Measurements from ENCODE around the gene KRT9.
"Not testable (repeated sequence)": the region's sequence is repeated elsewhere in the genome, so short reads cannot be mapped to it uniquely, and the experiment has no call there.

Gene KRT9

DNA sequence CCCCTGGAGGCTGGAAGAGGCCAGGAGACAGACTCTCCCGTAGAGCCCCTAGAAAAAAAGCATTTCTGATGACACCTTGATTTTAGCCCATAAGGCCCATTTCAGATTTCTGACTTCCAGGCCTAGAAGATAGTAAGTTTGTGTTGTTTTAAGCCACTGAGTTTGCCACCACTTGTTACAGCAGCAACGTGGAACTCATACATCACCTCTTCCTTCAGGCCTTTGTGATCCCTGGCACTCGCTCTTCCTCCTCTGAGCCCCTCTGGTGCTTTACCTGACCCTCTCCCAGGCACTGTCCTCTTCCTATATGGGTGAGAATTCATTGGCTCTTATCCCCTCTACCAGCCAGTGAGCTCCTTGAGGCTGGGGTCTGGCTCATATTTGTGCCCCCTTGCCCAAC is 25.0 kb downstream of the KRT9 start:
- TF ChIP-seq MYC (IDR thresholded peaks at IDR 0.05; ENCODE audit: low read depth, low read length) (no peak), POLR2A (IDR thresholded peaks at IDR 0.05; ENCODE audit: extremely low read depth, insufficient read length) (no peak)
- TF ChIP-seq, protein P1, sequence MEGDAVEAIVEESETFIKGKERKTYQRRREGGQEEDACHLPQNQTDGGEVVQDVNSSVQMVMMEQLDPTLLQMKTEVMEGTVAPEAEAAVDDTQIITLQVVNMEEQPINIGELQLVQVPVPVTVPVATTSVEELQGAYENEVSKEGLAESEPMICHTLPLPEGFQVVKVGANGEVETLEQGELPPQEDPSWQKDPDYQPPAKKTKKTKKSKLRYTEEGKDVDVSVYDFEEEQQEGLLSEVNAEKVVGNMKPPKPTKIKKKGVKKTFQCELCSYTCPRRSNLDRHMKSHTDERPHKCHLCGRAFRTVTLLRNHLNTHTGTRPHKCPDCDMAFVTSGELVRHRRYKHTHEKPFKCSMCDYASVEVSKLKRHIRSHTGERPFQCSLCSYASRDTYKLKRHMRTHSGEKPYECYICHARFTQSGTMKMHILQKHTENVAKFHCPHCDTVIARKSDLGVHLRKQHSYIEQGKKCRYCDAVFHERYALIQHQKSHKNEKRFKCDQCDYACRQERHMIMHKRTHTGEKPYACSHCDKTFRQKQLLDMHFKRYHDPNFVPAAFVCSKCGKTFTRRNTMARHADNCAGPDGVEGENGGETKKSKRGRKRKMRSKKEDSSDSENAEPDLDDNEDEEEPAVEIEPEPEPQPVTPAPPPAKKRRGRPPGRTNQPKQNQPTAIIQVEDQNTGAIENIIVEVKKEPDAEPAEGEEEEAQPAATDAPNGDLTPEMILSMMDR (IDR thresholded peaks at IDR 0.05; ENCODE audit: low read depth, low read length): no peak
- TF ChIP-seq, protein P2, sequence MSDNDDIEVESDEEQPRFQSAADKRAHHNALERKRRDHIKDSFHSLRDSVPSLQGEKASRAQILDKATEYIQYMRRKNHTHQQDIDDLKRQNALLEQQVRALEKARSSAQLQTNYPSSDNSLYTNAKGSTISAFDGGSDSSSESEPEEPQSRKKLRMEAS (IDR thresholded peaks at IDR 0.05; ENCODE audit: low read depth, low read length): no peak
- no peak overlapping the region for H3K4me3 ChIP-seq (ENCODE audit: low read depth, low read length)
- DNase-seq (ENCODE audit: low read depth): no peak

DNA sequence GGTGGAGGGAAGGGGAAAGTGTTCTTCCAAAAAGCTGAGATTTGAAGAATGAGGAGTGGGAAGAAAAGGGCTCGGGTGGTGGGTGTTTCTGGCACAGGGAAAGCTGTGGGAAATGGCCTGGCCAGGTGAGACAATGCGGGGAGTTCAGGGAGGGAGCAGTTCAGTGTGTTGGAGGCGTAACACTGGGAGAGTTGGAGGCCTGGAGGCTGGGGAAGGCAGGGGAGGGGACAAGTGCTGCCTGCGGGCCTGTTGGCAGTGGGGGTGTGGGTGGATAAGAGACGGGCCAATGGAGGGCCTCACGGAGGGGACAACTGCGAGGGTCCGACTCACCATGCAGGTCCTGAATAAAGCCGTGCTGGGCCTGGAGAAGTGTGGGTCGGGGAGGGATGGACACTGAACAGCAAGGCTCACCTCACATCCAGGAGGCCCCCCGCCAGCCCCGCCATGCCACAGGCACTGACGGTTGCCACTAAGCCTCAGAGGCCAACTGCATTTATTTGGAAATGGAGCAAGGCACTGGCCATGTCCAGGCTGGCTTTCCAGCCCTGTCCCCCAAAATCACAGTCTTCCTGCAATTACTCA is 25.9 kb downstream of the KRT9 start:
- no peak for DNase-seq (ENCODE audit: low read depth)
- TF ChIP-seq, protein P2 (IDR thresholded peaks at IDR 0.05; ENCODE audit: low read depth, low read length): no peak
- TF ChIP-seq POLR2A (IDR thresholded peaks at IDR 0.05; ENCODE audit: extremely low read depth, insufficient read length): no peak
- TF ChIP-seq MYC (IDR thresholded peaks at IDR 0.05; ENCODE audit: low read depth, low read length): no peak
- TF ChIP-seq, protein P1 (IDR thresholded peaks at IDR 0.05; ENCODE audit: low read depth, low read length): no peak

DNA sequence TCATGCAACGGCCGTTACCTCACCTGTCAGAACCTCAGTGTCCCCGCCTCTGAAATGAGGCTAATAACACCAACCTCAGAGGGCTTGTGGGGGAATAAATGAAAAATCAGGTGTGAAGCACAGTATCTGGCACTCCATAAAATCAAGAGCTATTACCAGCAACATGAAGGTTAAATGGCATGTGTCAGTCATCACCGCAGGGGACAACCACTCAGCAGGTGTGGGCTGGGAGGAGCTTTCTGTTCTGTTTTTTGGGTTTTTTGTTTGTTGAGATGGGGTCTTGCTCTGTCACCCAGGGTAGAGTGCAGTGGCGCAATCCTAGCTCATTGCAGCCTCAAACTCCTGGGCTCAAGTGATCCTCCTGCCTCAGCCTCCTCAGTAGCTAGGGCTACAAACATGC is 26.9 kb downstream of the KRT9 start:
- no peak for DNase-seq (ENCODE audit: low read depth)
- TF ChIP-seq MYC (IDR thresholded peaks at IDR 0.05; ENCODE audit: low read depth, low read length) (no peak), POLR2A (IDR thresholded peaks at IDR 0.05; ENCODE audit: extremely low read depth, insufficient read length) (no peak)
- TF ChIP-seq, protein P2 (IDR thresholded peaks at IDR 0.05; ENCODE audit: low read depth, low read length): no peak
- no peak overlapping the region for H3K4me3 ChIP-seq (ENCODE audit: low read depth, low read length)

More for the DNA sequence above, 25.9 kb downstream of the KRT9 start:
- H3K4me3 ChIP-seq (ENCODE audit: low read depth, low read length): no peak overlapping the region

DNA sequence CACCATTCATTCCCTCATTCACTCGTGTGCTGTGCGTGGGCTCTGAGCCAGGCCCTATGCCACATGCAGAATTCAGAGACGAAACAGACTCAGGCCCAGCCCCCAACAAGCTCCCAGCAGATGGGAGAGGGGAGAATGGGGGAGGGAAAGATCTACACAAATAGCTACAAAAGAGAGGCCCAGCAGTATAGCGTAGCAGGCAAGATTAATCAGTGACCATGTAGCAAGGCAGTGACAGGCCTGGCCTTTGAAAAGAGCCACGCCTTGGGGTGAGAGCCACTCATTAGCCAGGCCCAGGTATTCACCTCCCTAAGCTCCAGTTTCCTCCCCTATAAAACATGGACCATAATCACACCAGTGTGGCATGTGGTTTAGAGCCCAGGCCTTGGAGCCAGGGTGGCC is 27.4 kb downstream of the KRT9 start:
- DNase-seq (ENCODE audit: low read depth): no peak
- TF ChIP-seq, protein P2 (IDR thresholded peaks at IDR 0.05; ENCODE audit: low read depth, low read length): no peak
- no peak overlapping the region for H3K4me3 ChIP-seq (ENCODE audit: low read depth, low read length)

DNA sequence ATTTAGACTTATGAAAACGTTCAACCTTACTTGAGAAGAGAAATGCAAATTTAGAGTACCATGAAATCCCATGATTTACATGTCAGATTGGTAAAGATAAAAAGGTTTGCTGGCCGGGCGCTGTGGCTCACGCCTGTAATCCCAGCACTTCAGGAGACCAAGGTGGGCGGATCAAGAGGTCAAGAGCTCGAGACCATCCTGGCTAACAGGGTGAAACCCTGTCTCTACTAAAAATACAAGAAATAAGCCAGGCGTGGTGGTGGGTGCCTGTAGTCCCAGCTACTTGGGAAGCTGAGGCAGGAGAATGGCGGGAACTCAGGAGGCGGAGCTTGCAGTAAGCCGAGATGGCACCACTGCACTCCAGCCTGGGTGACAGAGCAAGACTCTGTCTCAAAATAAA is 29.1 kb downstream of the KRT9 start:
- not testable (repeated sequence) for H3K4me3 ChIP-seq (ENCODE audit: low read depth, low read length); DNase-seq (ENCODE audit: low read depth)

DNA sequence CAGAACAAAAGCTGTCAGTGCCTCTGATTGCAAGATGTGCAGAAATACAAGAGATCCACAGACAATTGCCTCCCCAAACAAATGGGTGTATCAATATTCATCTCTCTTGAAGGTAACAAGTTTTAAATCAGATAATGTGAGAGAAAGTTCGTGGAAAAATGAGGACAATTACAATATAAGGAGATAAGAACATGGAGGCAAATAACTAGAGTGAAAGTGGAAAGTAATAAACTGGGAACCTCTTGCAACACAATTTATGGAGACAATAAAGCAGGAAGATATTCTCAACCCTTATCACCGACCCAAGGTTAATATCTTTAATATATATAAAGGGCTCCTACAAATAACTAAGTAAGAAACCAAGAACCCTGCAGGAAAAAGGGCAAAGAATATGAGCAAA is 29.5 kb downstream of the KRT9 start:
- H3K4me3 ChIP-seq (ENCODE audit: low read depth, low read length): no peak overlapping the region
- no peak for TF ChIP-seq MYC (IDR thresholded peaks at IDR 0.05; ENCODE audit: low read depth, low read length)
- TF ChIP-seq, protein P1 (IDR thresholded peaks at IDR 0.05; ENCODE audit: low read depth, low read length): no peak
- no peak for TF ChIP-seq POLR2A (IDR thresholded peaks at IDR 0.05; ENCODE audit: extremely low read depth, insufficient read length)
- TF ChIP-seq, protein P2 (IDR thresholded peaks at IDR 0.05; ENCODE audit: low read depth, low read length): no peak
- DNase-seq (ENCODE audit: low read depth): no peak

DNA sequence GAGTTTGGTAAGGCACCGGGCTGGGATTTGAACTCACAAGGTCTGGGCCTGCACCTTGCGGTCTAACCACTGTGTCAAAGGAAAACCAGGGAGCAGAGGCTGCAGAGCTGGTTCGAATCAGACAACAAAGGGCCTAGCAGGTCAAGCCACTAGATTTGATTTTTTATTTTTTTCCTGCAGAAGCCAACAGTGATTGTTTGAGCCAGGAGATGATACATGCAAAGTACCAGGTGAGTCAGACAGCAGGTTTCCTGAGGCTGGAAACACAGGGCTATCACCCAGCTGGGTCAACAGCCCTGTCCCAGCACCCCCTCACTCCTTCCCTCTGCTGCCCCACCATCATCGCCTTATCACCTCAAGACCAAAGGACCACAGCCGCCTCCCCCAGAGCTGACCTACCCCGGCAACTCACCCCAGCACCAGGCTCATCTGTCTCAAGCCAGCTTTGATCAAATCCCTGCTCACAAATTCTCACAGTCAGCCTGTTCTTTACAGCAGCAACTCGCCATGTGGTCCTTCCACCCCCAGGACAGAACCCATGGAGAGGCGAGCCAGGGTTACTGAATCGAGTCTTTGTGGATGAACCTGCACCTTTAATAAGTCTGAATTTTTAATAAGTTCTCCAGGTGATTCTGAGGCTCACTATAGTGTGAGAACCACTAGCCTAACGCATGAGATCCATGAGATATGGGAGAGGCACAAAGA is 30.8 kb downstream of the KRT9 start:
- TF ChIP-seq, protein P2 (IDR thresholded peaks at IDR 0.05; ENCODE audit: low read depth, low read length): no peak
- TF ChIP-seq POLR2A (IDR thresholded peaks at IDR 0.05; ENCODE audit: extremely low read depth, insufficient read length) (no peak), MYC (IDR thresholded peaks at IDR 0.05; ENCODE audit: low read depth, low read length) (no peak)
- TF ChIP-seq, protein P1 (IDR thresholded peaks at IDR 0.05; ENCODE audit: low read depth, low read length): no peak
- no peak overlapping the region for H3K4me3 ChIP-seq (ENCODE audit: low read depth, low read length)
- DNase-seq (ENCODE audit: low read depth): no peak
